Measurements from ENCODE around the gene ADAMTSL5.

- no peak for TF ChIP-seq CTCF (IDR thresholded peaks at IDR 0.05; ENCODE audit: insufficient read depth, low read length, poor library complexity, severe bottlenecking)
- TF ChIP-seq EZH2phosphoT487 (conservative IDR thresholded peaks at IDR 0.05; ENCODE audit: low read length) = no peak
Measured at GRCh38 chr19:1470055-1470304, 42.8 kb downstream of the ADAMTSL5 start.

All from SU-DHL-6 (cell line).